ENCODE data around the gene RFNG. TPM values are rescaled to one million over a fixed set of nuclear protein-coding genes. Genes with fewer than 3 reads are reported as not detected.

The RFNG gene
- total RNA-seq, 1 donor from 2014 or later, result 35.8 TPM

DNA sequence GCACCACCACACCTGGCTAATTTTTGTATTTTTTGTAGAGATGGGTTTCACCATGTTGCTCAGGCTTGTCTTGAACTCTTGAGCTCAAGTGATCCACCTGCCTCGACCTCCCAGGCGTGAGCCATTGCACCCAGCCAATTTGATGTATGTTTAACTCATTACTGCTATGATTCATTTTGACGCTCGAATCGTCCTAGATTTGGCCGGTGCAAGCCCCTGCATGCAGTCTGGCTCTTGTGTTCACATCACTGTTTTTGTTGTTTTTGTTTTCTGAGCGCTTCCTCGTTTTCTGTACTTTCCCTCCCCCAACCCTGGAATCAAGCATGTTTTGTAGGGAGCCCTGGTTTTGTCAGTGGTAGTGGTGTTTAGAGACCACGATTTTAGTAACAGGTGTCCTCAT lies 21.8 kb upstream of the RFNG start:
- H3K4me3 ChIP-seq (ENCODE audit: low read depth, low read length), result no peak overlapping the region
- TF ChIP-seq, protein P1, sequence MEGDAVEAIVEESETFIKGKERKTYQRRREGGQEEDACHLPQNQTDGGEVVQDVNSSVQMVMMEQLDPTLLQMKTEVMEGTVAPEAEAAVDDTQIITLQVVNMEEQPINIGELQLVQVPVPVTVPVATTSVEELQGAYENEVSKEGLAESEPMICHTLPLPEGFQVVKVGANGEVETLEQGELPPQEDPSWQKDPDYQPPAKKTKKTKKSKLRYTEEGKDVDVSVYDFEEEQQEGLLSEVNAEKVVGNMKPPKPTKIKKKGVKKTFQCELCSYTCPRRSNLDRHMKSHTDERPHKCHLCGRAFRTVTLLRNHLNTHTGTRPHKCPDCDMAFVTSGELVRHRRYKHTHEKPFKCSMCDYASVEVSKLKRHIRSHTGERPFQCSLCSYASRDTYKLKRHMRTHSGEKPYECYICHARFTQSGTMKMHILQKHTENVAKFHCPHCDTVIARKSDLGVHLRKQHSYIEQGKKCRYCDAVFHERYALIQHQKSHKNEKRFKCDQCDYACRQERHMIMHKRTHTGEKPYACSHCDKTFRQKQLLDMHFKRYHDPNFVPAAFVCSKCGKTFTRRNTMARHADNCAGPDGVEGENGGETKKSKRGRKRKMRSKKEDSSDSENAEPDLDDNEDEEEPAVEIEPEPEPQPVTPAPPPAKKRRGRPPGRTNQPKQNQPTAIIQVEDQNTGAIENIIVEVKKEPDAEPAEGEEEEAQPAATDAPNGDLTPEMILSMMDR (conservative IDR thresholded peaks at IDR 0.05; ENCODE audit: low read depth, low read length), result no peak
- DNase-seq (ENCODE audit: low read depth), result no peak

- no peak for DNase-seq (ENCODE audit: low read depth)
- TF ChIP-seq, protein P1 (conservative IDR thresholded peaks at IDR 0.05; ENCODE audit: low read depth, low read length), result no peak
- H3K4me3 ChIP-seq (ENCODE audit: low read depth, low read length), result no peak overlapping the region
Observed at GRCh38 chr17:82072827-82073226, 21.2 kb upstream of the RFNG start.

GRCh38 chr17:82070611-82071010 lies 19.0 kb upstream of the RFNG start:
- TF ChIP-seq, protein P1 (conservative IDR thresholded peaks at IDR 0.05; ENCODE audit: low read depth, low read length), result no peak
- DNase-seq (ENCODE audit: low read depth), result no peak
- no peak overlapping the region for H3K4me3 ChIP-seq (ENCODE audit: low read depth, low read length)

DNA sequence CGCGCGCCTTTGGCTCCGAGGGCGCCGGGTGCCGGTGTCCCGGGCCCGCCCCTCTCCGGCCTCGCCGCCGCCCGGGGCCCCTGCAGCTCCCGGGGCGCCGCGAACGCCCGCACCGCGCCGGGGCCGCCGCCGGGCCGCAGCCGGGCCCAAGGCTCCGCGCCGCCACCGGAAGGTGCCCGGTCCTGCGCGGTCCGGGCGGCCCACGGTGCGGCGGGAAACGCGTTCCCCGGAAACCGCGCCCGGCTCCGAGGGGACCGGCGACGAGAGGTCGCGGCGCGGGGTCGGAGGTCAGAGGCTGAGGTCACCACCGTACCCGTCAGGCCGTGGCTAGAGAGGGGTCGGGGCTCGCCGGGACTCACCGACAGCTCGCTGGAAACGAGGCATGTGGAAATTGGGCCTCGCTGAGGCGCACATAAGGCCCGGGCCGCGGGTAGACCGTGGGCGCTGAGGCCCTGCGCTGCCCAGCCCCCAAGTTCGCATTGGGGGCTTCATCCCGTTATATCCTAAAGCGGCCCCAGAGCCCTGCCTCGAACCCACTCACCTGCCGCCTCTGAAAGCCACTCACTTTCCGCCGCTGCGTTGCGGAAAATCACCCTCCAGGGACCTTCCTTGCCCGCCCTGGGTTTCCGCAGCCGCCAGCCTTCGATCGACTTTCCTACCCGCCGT lies 14.2 kb upstream of the RFNG start, which contains the start of gene DUS1L:
TSS of gene DUS1L (minus strand) at position 167 of the 666 bp plus-strand sequence. CDS start 745 bp downstream, outside the sequence.
- no peak for DNase-seq (ENCODE audit: low read depth)
- H3K4me3 ChIP-seq (ENCODE audit: low read depth, low read length), result peak within 1 kb of the TSS; percentile 91
- TF ChIP-seq, protein P1 (conservative IDR thresholded peaks at IDR 0.05; ENCODE audit: low read depth, low read length), result no peak

DNA sequence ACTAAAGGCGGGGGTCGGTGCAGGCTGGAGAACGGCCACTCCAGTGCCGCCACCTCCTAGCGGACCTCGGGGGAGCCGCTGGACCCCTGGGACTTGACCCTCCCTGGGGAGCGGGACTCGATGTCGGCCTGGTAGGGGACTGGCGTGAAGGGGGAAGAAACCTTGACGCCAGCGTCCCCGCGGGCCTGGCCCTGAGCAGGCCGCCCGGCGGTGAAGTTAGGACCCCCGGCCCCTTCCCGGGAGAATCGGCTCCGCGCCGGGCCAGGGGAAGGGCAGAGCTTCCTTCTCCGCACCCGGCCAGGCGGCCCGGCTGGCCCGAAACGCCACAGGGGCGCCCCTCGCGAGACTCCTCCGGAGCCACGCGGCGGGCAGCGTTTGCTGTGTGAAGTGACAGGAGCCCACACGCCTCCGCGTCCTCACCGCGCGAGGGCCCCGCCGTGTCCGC lies 13.6 kb upstream of the RFNG start:
- DNase-seq (ENCODE audit: low read depth), result no peak

DNA sequence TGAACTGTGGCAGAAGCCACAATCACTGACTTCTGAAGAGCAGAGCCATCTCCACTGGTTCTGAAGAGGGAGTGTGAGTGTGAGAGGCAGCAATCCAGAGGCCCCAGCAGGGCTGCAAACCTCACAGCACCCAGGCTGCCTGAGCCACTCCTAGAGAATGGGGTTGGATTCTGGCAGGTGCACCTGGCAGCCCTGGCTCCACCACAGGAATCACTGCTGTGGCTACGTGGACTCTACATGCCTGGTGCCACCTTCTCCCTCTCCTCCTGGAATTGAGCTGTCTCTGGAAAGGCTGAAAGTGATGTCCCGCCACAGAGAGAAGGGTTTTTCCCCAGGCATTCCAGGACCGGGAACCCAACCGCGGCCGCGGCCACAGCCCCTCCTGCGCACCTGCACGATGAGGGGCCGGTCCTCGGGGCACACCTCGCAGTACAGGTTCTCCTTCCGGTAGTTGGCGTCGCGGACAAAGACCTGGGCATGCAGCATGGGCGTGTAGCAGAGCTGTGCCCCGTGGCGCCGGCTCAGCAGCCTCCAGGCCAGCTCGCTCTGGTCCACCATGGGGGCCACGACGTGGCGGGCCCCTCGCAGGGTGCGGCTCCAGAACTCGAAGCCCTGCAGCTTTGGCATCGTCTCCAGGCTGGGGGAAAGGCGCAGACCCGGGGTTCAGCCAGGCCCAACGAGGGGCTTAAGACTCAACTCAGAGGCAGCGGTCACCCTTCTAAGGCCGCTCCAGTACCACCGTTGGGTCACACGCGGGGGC lies 13.0 kb upstream of the RFNG start:
- DNase-seq (ENCODE audit: low read depth), result no peak
- peak overlapping the region; percentile 91 for H3K4me3 ChIP-seq (ENCODE audit: low read depth, low read length)
- TF ChIP-seq, protein P1 (conservative IDR thresholded peaks at IDR 0.05; ENCODE audit: low read depth, low read length), result no peak

More for the DNA sequence above, 13.6 kb upstream of the RFNG start:
- TF ChIP-seq, protein P1 (conservative IDR thresholded peaks at IDR 0.05; ENCODE audit: low read depth, low read length), result no peak
- H3K4me3 ChIP-seq (ENCODE audit: low read depth, low read length), result peak overlapping the region; percentile 91

All from epithelial cell of proximal tubule (primary cell).